H1 (cell line): Measurements from ENCODE around the gene ATG9B. TPM values are rescaled to one million over a fixed set of nuclear protein-coding genes. Genes with fewer than 3 reads are reported as not detected.

Experiments
- CTCF ChIA-PET: fragments of 300-600 bp; sonication (Branson Sonifier 250); formaldehyde crosslinking; loops from one replicate; lab custom pipeline; 2021; ENCODE audit not compliant: partially characterized antibody; lab: Charles Lee
- POLR2A ChIA-PET: fragments of 300-600 bp; sonication (Branson Sonifier 250); formaldehyde crosslinking; loops from one replicate; lab custom pipeline; 2021; ENCODE audit warnings: inconsistent platforms; ENCODE audit not compliant: partially characterized antibody; lab: Charles Lee
- DNase-seq, 2 experiments: peaks; one replicate each; pipeline versions ENCODE4 v3.0.0 to v3.0.0-alpha.2; 2010 to 2022; ENCODE audit warnings: low spot score in 2 of 2, low read depth in 1 of 2, mixed read lengths in 1 of 2
- FAIRE-seq: peaks from 2 replicates; lab custom pipeline; 2011; peaks lifted over from hg19 to GRCh38; lab: Jason Lieb, UNC
- H2AFZ ChIP-seq: 2 replicates; pipeline ENCODE4 v1.8.1; 2012; ENCODE audit warnings: low read length, inconsistent platforms
- H2AK5ac ChIP-seq: 2 replicates; pipeline ENCODE4 v1.6.1; 2013; ENCODE audit warnings: low read depth, low read length
- H2BK120ac ChIP-seq: replicated peaks from 2 replicates; pipeline ENCODE3; 2013; ENCODE audit warnings: low read depth, low read length, inconsistent platforms
- H2BK12ac ChIP-seq: 2 replicates; pipeline ENCODE4 v1.6.1; 2013; ENCODE audit warnings: low read depth, low read length
- H2BK15ac ChIP-seq: 2 replicates; pipeline ENCODE4 v1.6.1; 2013; ENCODE audit warnings: low read length
- H2BK20ac ChIP-seq: 2 replicates; pipeline ENCODE4 v1.6.1; 2013; ENCODE audit warnings: low read length
- H2BK5ac ChIP-seq: 2 replicates; pipeline ENCODE4 v1.6.1; 2013; ENCODE audit warnings: low read depth, low read length
- H3K14ac ChIP-seq: 2 replicates; pipeline ENCODE4 v1.6.1; 2013; ENCODE audit warnings: inconsistent platforms; ENCODE audit not compliant: insufficient read length
- H3K18ac ChIP-seq: 2 replicates; pipeline ENCODE4 v1.6.1; 2013; ENCODE audit warnings: low read length; ENCODE audit errors: extremely low read depth
- H3K23ac ChIP-seq: 2 replicates; pipeline ENCODE4 v1.6.1; 2013; ENCODE audit warnings: inconsistent platforms; ENCODE audit not compliant: insufficient read length
- H3K23me2 ChIP-seq: 2 replicates; pipeline ENCODE4 v1.6.1; 2013; ENCODE audit warnings: low read depth, low read length
- H3K27ac ChIP-seq: 2 replicates; pipeline ENCODE4 v1.6.1; 2011; ENCODE audit warnings: low read depth, low read length, inconsistent platforms
- H3K27me3 ChIP-seq, 4 experiments: replicated peaks in 1 of 4; 1 replicate in 1 of 4; 2 replicates in 3 of 4; pipeline versions ENCODE4 v1.6.1 to v1.8.1; 2011 to 2013; ENCODE audit warnings: low read length in 3 of 4, mild to moderate bottlenecking in 3 of 4, inconsistent platforms in 2 of 4, mixed read lengths in 2 of 4, moderate library complexity in 1 of 4; ENCODE audit not compliant: control insufficient read depth in 3 of 4, insufficient read depth in 3 of 4; ENCODE audit errors: extremely low read depth in 1 of 4
- H3K36me3 ChIP-seq, 4 experiments: 2 replicates each; pipeline versions ENCODE4 v1.6.1 to v1.8.1; 2011 to 2013; ENCODE audit warnings: mild to moderate bottlenecking in 4 of 4, low read length in 3 of 4, moderate library complexity in 2 of 4, control low read depth in 1 of 4, inconsistent platforms in 1 of 4; ENCODE audit not compliant: insufficient read depth in 4 of 4, control insufficient read depth in 2 of 4
- H3K4ac ChIP-seq: replicated peaks from 2 replicates; pipeline ENCODE3; 2013; ENCODE audit warnings: low read length, low read depth, mixed read lengths, inconsistent platforms; ENCODE audit not compliant: insufficient read length
- H3K4me1 ChIP-seq, 4 experiments: replicated peaks in 1 of 4; 1 replicate in 1 of 4; 2 replicates in 3 of 4; pipeline versions ENCODE4 v1.6.1 to v1.8.1; 2011 to 2013; ENCODE audit warnings: low read length in 3 of 4, inconsistent platforms in 2 of 4, mixed read lengths in 1 of 4; ENCODE audit not compliant: insufficient read depth in 4 of 4, control insufficient read depth in 3 of 4
- H3K4me2 ChIP-seq, 2 experiments: 2 replicates each; pipeline versions ENCODE4 v1.6.1 to v1.8.1; 2011 to 2013; ENCODE audit warnings: low read depth in 2 of 2, low read length in 2 of 2, control low read depth in 1 of 2, inconsistent platforms in 1 of 2, mild to moderate bottlenecking in 1 of 2; ENCODE audit not compliant: insufficient read depth in 1 of 2
- H3K4me3 ChIP-seq, 4 experiments: fragments of 200-600, 300-600 bp in 1 of 4; sonication (generic), shearing (Covaris generic), sonication (Bioruptor Twin) in 1 of 4; 2 replicates each; pipeline versions ENCODE4 v1.5.1 to v1.8.1; 2011 to 2016; ENCODE audit warnings: low read length in 4 of 4, low read depth in 3 of 4, control low read depth in 2 of 4, inconsistent platforms in 2 of 4, mild to moderate bottlenecking in 2 of 4, mixed read lengths in 1 of 4, moderate library complexity in 1 of 4; ENCODE audit not compliant: insufficient read depth in 2 of 4; ENCODE audit errors: extremely low read depth in 1 of 4
- H3K56ac ChIP-seq: replicated peaks from 2 replicates; pipeline ENCODE3; 2013; ENCODE audit warnings: low read depth, mild to moderate bottlenecking, mixed read lengths, low read length, inconsistent platforms; ENCODE audit not compliant: insufficient read length
- H3K79me1 ChIP-seq: 2 replicates; pipeline ENCODE4 v1.6.1; 2013; ENCODE audit warnings: low read depth, low read length, control low read depth
- H3K79me2 ChIP-seq, 2 experiments: 2 replicates each; pipeline versions ENCODE4 v1.6.1 to v1.8.1; 2012 to 2013; ENCODE audit warnings: low read length in 2 of 2, mild to moderate bottlenecking in 2 of 2, inconsistent platforms in 1 of 2; ENCODE audit not compliant: insufficient read depth in 2 of 2, control insufficient read depth in 1 of 2
- H3K9ac ChIP-seq, 4 experiments: replicated peaks in 1 of 4; 1 replicate in 1 of 4; 2 replicates in 3 of 4; pipeline versions ENCODE4 v1.6.1 to v1.8.1; 2011 to 2013; ENCODE audit warnings: low read depth in 3 of 4, low read length in 3 of 4, control low read depth in 2 of 4, mild to moderate bottlenecking in 2 of 4, moderate library complexity in 2 of 4, inconsistent platforms in 1 of 4; ENCODE audit errors: extremely low read depth in 1 of 4
- H3K9me3 ChIP-seq, 2 experiments: 2 replicates each; pipeline versions ENCODE4 v1.6.1 to v1.8.1; 2012 to 2013; ENCODE audit warnings: mild to moderate bottlenecking in 2 of 2, moderate library complexity in 2 of 2, control low read depth in 1 of 2, inconsistent platforms in 1 of 2, low read depth in 1 of 2, low read length in 1 of 2, mixed read lengths in 1 of 2; ENCODE audit not compliant: insufficient read depth in 2 of 2
- H4K20me1 ChIP-seq, 2 experiments: replicated peaks in 1 of 2; 2 replicates each; pipeline versions ENCODE3 to v1.8.1; 2011 to 2013; ENCODE audit warnings: inconsistent platforms in 2 of 2, low read length in 2 of 2, mild to moderate bottlenecking in 1 of 2; ENCODE audit not compliant: insufficient read depth in 2 of 2, control insufficient read depth in 1 of 2
- H4K5ac ChIP-seq: 2 replicates; pipeline ENCODE4 v1.6.1; 2013; ENCODE audit warnings: low read length, low read depth, mixed read lengths, inconsistent platforms; ENCODE audit not compliant: insufficient read length
- H4K8ac ChIP-seq: 2 replicates; pipeline ENCODE4 v1.8.0; 2013; ENCODE audit warnings: mild to moderate bottlenecking, moderate library complexity, low read length, inconsistent platforms; ENCODE audit not compliant: insufficient read depth; ENCODE audit errors: extremely low read depth
- H4K91ac ChIP-seq: replicated peaks from 2 replicates; pipeline ENCODE3; 2013; ENCODE audit warnings: low read length, mixed read lengths, inconsistent platforms; ENCODE audit not compliant: insufficient read length
- ATF3 ChIP-seq: IDR thresholded peaks from 2 replicates; pipeline ENCODE4 v1.6.1; 2011; ENCODE audit warnings: low read depth, mild to moderate bottlenecking, low read length; ENCODE audit not compliant: insufficient read depth
- BCL11A ChIP-seq, 2 experiments: IDR thresholded peaks; one replicate each; pipeline ENCODE4 v1.6.1; 2011; ENCODE audit warnings: low read depth in 2 of 2, low read length in 2 of 2, mild to moderate bottlenecking in 2 of 2
- CEBPB ChIP-seq: IDR thresholded peaks from 2 replicates; pipeline ENCODE4 v1.6.1; 2012; ENCODE audit warnings: low read depth, low read length
- GABPA ChIP-seq: IDR thresholded peaks from 2 replicates; pipeline ENCODE4 v1.6.1; 2011; ENCODE audit warnings: mild to moderate bottlenecking, low read length, moderate library complexity, borderline replicate concordance; ENCODE audit not compliant: insufficient read depth
- KDM5A ChIP-seq: fragments of 200-600 bp; IDR thresholded peaks from 2 replicates; pipeline ENCODE4 v1.7.1; 2012; ENCODE audit warnings: mild to moderate bottlenecking, low read length, inconsistent platforms, mixed read lengths
- SAP30 ChIP-seq: fragments of 300-600 bp; sonication (generic); IDR thresholded peaks from 2 replicates; pipeline ENCODE4 v1.7.1; 2012; ENCODE audit warnings: low read length, moderate library complexity, mild to moderate bottlenecking, inconsistent platforms; ENCODE audit not compliant: insufficient read depth, insufficient replicate concordance
- TBP ChIP-seq: IDR thresholded peaks from 2 replicates; pipeline ENCODE4 v1.6.1; 2011; ENCODE audit warnings: low read depth, low read length, improper control_type of control experiment
- TCF12 ChIP-seq: IDR thresholded peaks from 2 replicates; pipeline ENCODE4 v1.6.1; 2011; ENCODE audit warnings: low read depth, mild to moderate bottlenecking, low read length
- YY1 ChIP-seq: IDR thresholded peaks from 2 replicates; pipeline ENCODE4 v1.6.1; 2011; ENCODE audit warnings: low read depth, mild to moderate bottlenecking, low read length
- WGBS, 2 experiments: shearing (Covaris generic) in 1 of 2; methylation state at CpG; one replicate each; pipeline versions ENCODE4 v1.1.6 to v1.1.7; 2013 to 2015; ENCODE audit warnings: low lambda C conversion rate in 2 of 2, mixed read lengths in 2 of 2, inconsistent platforms in 1 of 2, low coverage in 1 of 2, missing lambda C conversion rate in 1 of 2; ENCODE audit not compliant: insufficient replicate concordance in 2 of 2, insufficient coverage in 1 of 2, insufficient read length in 1 of 2; ENCODE audit errors: extremely low coverage in 1 of 2, missing lambda C conversion rate in 1 of 2; 5-methylcytosine and 5-hydroxymethylcytosine counted together
- polyA plus RNA-seq, 7 experiments: library from polyadenylated mRNA; depleted of rRNA in 3 of 7; stranded (reverse) in 5 of 7; unstranded in 2 of 7; fragments of >200 nt in 5 of 7; fragments of 200-250 nt in 2 of 7; gene quantifications; 1 replicate in 5 of 7; 2 replicates in 1 of 7; 4 replicates in 1 of 7; pipeline versions ENCODE4 v1.2.1 to v1.2.3, GENCODE V29; 2011 to 2013; ENCODE audit warnings: missing spikeins in 2 of 7, mixed read lengths in 2 of 7
- total RNA-seq: library from RNA; stranded (reverse); fragmentation: NEBNext Ultra II Directional; extraction: Animal tissue kit (Norgen Biotek cat#: 25700); gene quantifications from 2 replicates; pipeline ENCODE4 v1.2.1, GENCODE V29; 2021

ATG9B gene
- total and polyA plus RNA-seq, 2 of the 8 experiments (the other 6 are each of a cell fraction or from before 2014, with no cell fraction given): 1.4 to 2.3 TPM

GRCh38 chr7:150998341-150998740 lies 26.0 kb downstream of the ATG9B start:
- ChIA-PET CTCF (interaction anchor here (1.5 to 5.7 kb wide), 5 partner anchors 9 to 114 kb away, joined by 4 to 56 read pairs (median 10); no protein-coding TSS in a partner anchor), POLR2A (no interaction called here)
- Histone ChIP-seq H2BK12ac (no peak overlapping the region), H3K27me3 (no peaks in the 10 kb centered on the region), H3K4me1 (peaks cover under 1 to 20% (median 7%) of the 10 kb centered on the region in 4 experiments), H3K4me3 (no peak overlapping the region), H3K4ac (no peak overlapping the region), H3K79me1 (no peaks in the 10 kb centered on the region), H3K23me2 (peaks cover 6% of the 10 kb centered on the region; the same call in 1 of the 2 replicates), H4K20me1 (no peaks in the 10 kb centered on the region), H3K56ac (no peak overlapping the region), H3K4me2 (no peak overlapping the region), H4K91ac (no peak overlapping the region), H3K14ac (no peak overlapping the region), H4K8ac (no peak overlapping the region), H2AFZ (no peak overlapping the region), H3K9ac (no peak overlapping the region), H2AK5ac (no peak overlapping the region), H3K9me3 (no peaks in the 10 kb centered on the region), H3K23ac (no peak overlapping the region), H4K5ac (no peak overlapping the region), H3K18ac (no peak overlapping the region), H2BK5ac (no peak overlapping the region), H3K27ac (no peak overlapping the region), H2BK20ac (no peak overlapping the region), H2BK120ac (no peak overlapping the region), H3K79me2 (no peaks in the 10 kb centered on the region), H3K36me3 (no peaks in the 10 kb centered on the region), H2BK15ac (no peak overlapping the region)
- WGBS, 2 experiments: 96% methylated on average over 16 of the region's 20 CpGs; no CpG with 5 or more reads in 1 of the 2 experiments
- no peak for DNase-seq
- FAIRE-seq: no peak
- no peak for TF ChIP-seq KDM5A
- no peak for TF ChIP-seq YY1
- no peak for TF ChIP-seq TBP
- no peak for TF ChIP-seq SAP30
- TF ChIP-seq TCF12: no peak
- no peak for TF ChIP-seq CEBPB
- no peak for TF ChIP-seq BCL11A (IDR thresholded peaks at IDR 0.05; ENCODE audit: low read depth in 2 of 2, low read length in 2 of 2)
- TF ChIP-seq ATF3: no peak
- TF ChIP-seq GABPA: no peak
